ENCODE results near the gene UBE3D. TPM values are rescaled to one million over a fixed set of nuclear protein-coding genes. Genes with fewer than 3 reads are reported as not detected.

The UBE3D gene
- total RNA-seq, 2 donors from 2014 or later = 16.2 to 18.0 TPM

GRCh38 chr6:83072726-83073125 is 7.1 kb upstream of the UBE3D start:
- Histone ChIP-seq H3K9ac (ENCODE audit: extremely low read depth, low read length, poor library complexity, severe bottlenecking) (no peak overlapping the region), H3K4me3 (ENCODE audit: low read length) (peak overlapping the region; percentile 41), H3K36me3 (ENCODE audit: control insufficient read depth, insufficient read depth, low read length) (peaks cover 10% of the 10 kb centered on the region), H3K27ac (ENCODE audit: low read depth, low read length) (no peak overlapping the region), H3K27me3 (ENCODE audit: control insufficient read depth, insufficient read depth, low read length, poor library complexity, severe bottlenecking) (no peaks in the 10 kb centered on the region), H3K9me3 (ENCODE audit: control insufficient read depth, low read length) (peaks cover 5% of the 10 kb centered on the region), H3K4me1 (ENCODE audit: control insufficient read depth, insufficient read depth, low read length) (peaks cover 4% of the 10 kb centered on the region)
- H3K4me3 Mint-ChIP-seq = no peak overlapping the region
- H3K9me3 Mint-ChIP-seq = peaks cover 6% of the 10 kb centered on the region
- WGBS, 2 experiments (ENCODE audit: insufficient coverage in 1 of 2, insufficient read length in 1 of 2) = 97 to 100% methylated on average over 1 to 2 of the region's 2 CpGs
- peaks cover 27% of the 10 kb centered on the region for H3K36me3 Mint-ChIP-seq (ENCODE audit: low read depth)
- no peak for TF ChIP-seq CTCF (conservative IDR thresholded peaks at IDR 0.05)
- H3K27ac Mint-ChIP-seq = no peak overlapping the region
- no peak for DNase-seq
- H3K27me3 Mint-ChIP-seq (ENCODE audit: insufficient read depth) = no peaks in the 10 kb centered on the region
- H3K4me1 Mint-ChIP-seq = peaks cover 38% of the 10 kb centered on the region

DNA sequence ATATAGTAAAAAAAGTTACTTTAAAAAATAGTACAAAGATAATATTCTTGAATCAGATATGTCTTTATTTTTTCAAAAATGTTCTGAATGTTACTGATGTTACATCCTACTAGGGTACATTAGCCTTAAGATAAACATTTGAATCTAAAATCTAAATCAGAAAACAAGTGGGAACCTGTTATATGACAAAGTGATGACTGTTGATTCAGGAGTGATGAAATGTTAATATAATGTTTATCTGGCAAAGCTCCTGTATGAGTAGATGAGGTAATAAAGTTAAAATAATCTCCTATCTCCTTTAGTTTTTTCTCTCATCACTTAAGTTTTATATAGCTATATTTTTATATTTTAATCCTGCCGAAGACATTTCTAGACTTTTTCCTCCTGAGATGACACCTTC is 6.1 kb upstream of the UBE3D start:
- H3K4me3 ChIP-seq (ENCODE audit: low read length) = peak overlapping the region; percentile 41
- no CpG with 5 or more reads among the region's 1 CpG for WGBS, 2 experiments (ENCODE audit: insufficient coverage in 1 of 2, insufficient read length in 1 of 2)
- peak overlapping the region; percentile 74 for H3K27ac Mint-ChIP-seq
- DNase-seq = no peak
- H3K4me1 ChIP-seq (ENCODE audit: control insufficient read depth, insufficient read depth, low read length) = peaks cover 4% of the 10 kb centered on the region
- peaks cover 24% of the 10 kb centered on the region for H3K36me3 Mint-ChIP-seq (ENCODE audit: low read depth)
- H3K27me3 ChIP-seq (ENCODE audit: control insufficient read depth, insufficient read depth, low read length, poor library complexity, severe bottlenecking) = no peaks in the 10 kb centered on the region
- H3K27ac ChIP-seq (ENCODE audit: low read depth, low read length) = no peak overlapping the region
- H3K27me3 Mint-ChIP-seq (ENCODE audit: insufficient read depth) = no peaks in the 10 kb centered on the region
- H3K9me3 ChIP-seq (ENCODE audit: control insufficient read depth, low read length) = peaks cover 4% of the 10 kb centered on the region
- no peak for TF ChIP-seq CTCF (conservative IDR thresholded peaks at IDR 0.05)
- peaks cover 6% of the 10 kb centered on the region for H3K9me3 Mint-ChIP-seq
- H3K4me3 Mint-ChIP-seq = peak overlapping the region; percentile 23
- no peak overlapping the region for H3K9ac ChIP-seq (ENCODE audit: extremely low read depth, low read length, poor library complexity, severe bottlenecking)
- H3K36me3 ChIP-seq (ENCODE audit: control insufficient read depth, insufficient read depth, low read length) = peaks cover 9% of the 10 kb centered on the region
- H3K4me1 Mint-ChIP-seq = peaks cover 36% of the 10 kb centered on the region

DNA sequence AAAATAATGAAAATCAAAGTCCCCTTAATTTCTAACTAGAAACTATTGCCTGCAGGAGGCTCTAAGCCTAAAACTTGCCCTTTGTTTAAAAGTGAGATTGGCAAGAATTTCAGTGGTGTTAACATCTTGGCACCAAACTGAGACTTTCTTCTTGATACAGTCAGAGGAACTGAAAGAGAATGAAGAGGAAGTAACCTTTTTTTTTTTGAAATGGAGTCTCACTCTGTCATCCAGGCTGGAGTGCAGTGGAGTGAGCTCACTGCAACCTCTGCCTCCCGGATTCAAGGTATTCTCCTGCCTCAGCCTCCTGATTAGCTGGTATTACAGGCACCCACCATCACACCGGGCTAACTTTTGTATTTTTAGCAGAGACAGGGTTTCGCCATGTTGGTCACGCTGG is 5.4 kb upstream of the UBE3D start:
- H3K36me3 ChIP-seq (ENCODE audit: control insufficient read depth, insufficient read depth, low read length) = peaks cover 4% of the 10 kb centered on the region
- H3K4me1 ChIP-seq (ENCODE audit: control insufficient read depth, insufficient read depth, low read length) = peaks cover 4% of the 10 kb centered on the region
- Mint-ChIP-seq H3K4me1 (peaks cover 38% of the 10 kb centered on the region), H3K4me3 (peak overlapping the region; percentile 33), H3K36me3 (ENCODE audit: low read depth) (peaks cover 18% of the 10 kb centered on the region), H3K9me3 (peaks cover under 1% of the 10 kb centered on the region), H3K27me3 (ENCODE audit: insufficient read depth) (no peaks in the 10 kb centered on the region), H3K27ac (peak overlapping the region; percentile 80)
- no peak overlapping the region for H3K27ac ChIP-seq (ENCODE audit: low read depth, low read length)
- WGBS, 2 experiments (ENCODE audit: insufficient coverage in 1 of 2, insufficient read length in 1 of 2) = 83 to 85% methylated on average over 3 to 4 of the region's 4 CpGs
- H3K4me3 ChIP-seq (ENCODE audit: low read length) = no peak overlapping the region
- TF ChIP-seq CTCF (conservative IDR thresholded peaks at IDR 0.05) = no peak
- no peaks in the 10 kb centered on the region for H3K9me3 ChIP-seq (ENCODE audit: control insufficient read depth, low read length)
- peak; percentile 45 for DNase-seq
- no peaks in the 10 kb centered on the region for H3K27me3 ChIP-seq (ENCODE audit: control insufficient read depth, insufficient read depth, low read length, poor library complexity, severe bottlenecking)
- H3K9ac ChIP-seq (ENCODE audit: extremely low read depth, low read length, poor library complexity, severe bottlenecking) = peak overlapping the region; percentile 7
